Measurements from ENCODE around the gene HSD17B14.
"Not testable (repeated sequence)": the region's sequence is repeated elsewhere in the genome, so short reads cannot be mapped to it uniquely, and the experiment has no call there.

- TF ChIP-seq, protein P1, sequence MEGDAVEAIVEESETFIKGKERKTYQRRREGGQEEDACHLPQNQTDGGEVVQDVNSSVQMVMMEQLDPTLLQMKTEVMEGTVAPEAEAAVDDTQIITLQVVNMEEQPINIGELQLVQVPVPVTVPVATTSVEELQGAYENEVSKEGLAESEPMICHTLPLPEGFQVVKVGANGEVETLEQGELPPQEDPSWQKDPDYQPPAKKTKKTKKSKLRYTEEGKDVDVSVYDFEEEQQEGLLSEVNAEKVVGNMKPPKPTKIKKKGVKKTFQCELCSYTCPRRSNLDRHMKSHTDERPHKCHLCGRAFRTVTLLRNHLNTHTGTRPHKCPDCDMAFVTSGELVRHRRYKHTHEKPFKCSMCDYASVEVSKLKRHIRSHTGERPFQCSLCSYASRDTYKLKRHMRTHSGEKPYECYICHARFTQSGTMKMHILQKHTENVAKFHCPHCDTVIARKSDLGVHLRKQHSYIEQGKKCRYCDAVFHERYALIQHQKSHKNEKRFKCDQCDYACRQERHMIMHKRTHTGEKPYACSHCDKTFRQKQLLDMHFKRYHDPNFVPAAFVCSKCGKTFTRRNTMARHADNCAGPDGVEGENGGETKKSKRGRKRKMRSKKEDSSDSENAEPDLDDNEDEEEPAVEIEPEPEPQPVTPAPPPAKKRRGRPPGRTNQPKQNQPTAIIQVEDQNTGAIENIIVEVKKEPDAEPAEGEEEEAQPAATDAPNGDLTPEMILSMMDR (IDR thresholded peaks at IDR 0.05): not testable (repeated sequence)
- TF ChIP-seq POLR2A (IDR thresholded peaks at IDR 0.05): not testable (repeated sequence)
Measured at GRCh38 chr19:48871471-48872181, 35.3 kb upstream of the HSD17B14 start.
